VCaP (cell line): ENCODE results near the gene RGS9BP.
"Not testable (repeated sequence)": the region's sequence is repeated elsewhere in the genome, so short reads cannot be mapped to it uniquely, and the experiment has no call there.

Experiments used
- H3K27ac ChIP-seq: fragments of 450-650 bp; 2 replicates; pipeline ENCODE4 v1.5.1; 2017
- TF ChIP-seq, protein P1 (sequence below): fragments of 450-650 bp; conservative IDR thresholded peaks from 2 replicates; pipeline ENCODE4 v1.5.1; 2017; ENCODE audit warnings: mild to moderate bottlenecking, moderate library complexity

RGS9BP gene

DNA sequence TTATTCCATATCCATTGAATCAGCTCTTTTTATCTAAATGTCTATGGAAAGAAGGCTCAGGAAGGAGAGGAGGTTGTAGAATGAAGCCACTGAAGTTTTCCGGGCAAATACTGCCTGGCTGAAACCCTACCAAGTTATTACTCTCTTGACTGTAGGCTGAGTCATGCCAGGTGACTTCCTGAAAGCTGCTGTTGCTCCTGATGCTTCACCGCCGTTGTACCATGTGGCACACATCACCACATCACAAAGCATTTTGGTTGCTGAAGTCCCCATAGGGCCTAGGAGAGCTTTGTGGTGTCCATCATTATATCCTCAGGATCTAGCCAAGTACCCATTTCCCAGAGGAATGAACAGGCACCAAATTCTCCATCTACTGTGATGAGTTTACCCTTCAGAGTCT, 32.8 kb downstream of the RGS9BP start:
- no peak overlapping the region for H3K27ac ChIP-seq
- TF ChIP-seq, protein P1, sequence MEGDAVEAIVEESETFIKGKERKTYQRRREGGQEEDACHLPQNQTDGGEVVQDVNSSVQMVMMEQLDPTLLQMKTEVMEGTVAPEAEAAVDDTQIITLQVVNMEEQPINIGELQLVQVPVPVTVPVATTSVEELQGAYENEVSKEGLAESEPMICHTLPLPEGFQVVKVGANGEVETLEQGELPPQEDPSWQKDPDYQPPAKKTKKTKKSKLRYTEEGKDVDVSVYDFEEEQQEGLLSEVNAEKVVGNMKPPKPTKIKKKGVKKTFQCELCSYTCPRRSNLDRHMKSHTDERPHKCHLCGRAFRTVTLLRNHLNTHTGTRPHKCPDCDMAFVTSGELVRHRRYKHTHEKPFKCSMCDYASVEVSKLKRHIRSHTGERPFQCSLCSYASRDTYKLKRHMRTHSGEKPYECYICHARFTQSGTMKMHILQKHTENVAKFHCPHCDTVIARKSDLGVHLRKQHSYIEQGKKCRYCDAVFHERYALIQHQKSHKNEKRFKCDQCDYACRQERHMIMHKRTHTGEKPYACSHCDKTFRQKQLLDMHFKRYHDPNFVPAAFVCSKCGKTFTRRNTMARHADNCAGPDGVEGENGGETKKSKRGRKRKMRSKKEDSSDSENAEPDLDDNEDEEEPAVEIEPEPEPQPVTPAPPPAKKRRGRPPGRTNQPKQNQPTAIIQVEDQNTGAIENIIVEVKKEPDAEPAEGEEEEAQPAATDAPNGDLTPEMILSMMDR, result no peak

DNA sequence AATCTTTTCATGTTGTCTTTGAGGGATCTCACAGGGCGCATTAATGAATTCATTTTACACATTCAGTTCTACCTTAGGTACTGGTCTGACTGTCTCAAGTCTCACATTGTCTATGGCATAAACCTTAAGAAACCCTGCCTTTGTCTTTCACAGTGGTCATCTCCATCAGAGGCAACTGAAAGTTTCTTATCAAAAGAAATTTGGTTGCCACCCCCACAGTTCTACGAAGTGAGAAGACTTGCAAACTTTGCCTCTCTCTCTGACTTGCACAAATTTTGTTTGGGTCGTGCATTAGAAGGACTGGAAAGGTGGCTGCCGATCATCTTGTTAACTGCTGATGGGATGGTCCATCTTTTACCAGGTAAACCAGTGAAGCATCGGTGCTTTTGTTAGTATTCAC, 33.4 kb downstream of the RGS9BP start:
- H3K27ac ChIP-seq, result no peak overlapping the region
- TF ChIP-seq, protein P1, result no peak

DNA sequence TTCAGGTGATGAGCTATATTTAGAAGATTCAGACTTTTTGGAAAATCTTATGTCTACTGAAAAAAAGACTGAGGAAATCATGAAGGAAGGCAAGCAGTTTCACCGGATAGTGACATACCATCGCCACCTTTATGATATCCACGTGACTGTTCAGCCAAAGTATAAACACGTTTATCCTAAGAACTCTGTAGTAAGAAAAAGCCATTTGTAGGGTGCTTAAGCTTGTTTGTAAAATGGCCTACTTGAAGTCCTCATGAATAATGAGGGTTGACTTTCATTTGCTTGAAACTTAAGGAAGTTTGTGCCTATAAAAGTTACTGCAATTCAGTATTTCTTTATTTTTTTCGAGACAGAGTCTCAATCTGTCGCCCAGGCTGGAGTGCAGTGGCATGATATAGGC, 36.1 kb downstream of the RGS9BP start:
- TF ChIP-seq, protein P1, result no peak
- no peak overlapping the region for H3K27ac ChIP-seq

DNA sequence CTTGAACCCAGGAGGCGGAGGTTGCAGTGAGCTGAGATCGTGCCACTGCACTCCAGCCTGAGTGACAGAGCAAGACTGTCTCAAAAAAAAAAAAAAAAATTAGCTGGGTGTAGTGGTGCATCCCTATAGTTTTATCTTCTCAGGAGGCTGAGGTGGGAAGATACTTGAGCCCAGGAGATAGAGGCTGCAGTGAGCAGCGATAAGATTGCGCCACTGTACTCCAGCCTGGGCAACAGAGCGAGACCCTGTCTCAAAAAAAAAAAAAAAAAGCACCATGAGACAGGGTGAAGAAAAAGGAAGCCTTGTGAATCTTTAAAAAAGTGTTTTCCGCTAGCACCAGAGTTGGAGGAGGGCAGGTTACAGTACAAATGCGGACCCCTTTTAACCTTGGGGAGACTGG, 40.6 kb downstream of the RGS9BP start:
- not testable (repeated sequence) for H3K27ac ChIP-seq

DNA sequence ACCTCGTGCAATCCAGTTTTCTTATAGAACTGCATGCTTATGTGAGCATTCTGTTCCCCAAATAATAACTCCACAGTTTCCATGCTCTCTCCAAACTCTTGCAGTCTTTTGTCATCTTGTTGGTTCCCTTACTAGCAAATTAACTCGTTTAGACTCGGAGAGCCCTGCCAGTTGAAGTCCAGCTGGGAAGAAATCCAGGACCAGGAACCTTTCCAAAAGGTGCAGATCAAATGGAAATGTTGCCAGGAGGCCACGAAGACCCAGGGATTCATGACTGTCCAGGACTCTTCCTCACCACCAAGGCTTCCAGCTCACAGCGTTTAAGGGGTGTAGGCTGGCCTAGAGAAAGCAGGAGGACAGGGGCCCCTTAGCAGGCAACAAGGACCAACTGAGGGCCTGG, 41.8 kb downstream of the RGS9BP start:
- peak overlapping the region; percentile 24 for H3K27ac ChIP-seq
- TF ChIP-seq, protein P1, result no peak

DNA sequence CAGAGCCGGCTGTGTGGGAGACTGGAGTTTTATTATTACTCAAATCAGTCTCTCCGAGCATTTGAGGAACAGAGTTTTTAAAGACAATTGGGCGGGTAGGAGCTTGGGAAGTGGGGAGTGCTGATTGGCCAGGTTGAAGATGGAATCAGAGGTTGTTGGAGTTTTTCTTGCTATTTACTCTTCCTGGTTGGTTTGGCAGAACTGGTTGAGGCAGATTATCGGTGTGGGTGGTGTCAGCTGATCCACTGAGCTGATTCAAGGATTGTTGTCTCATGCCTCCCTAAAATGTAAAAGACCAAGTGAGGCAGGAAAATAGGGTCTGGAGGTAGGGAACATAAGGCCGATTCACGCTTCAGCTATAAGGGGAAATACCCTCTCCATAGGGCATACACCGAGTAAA, 42.6 kb downstream of the RGS9BP start:
- TF ChIP-seq, protein P1, result no peak
- H3K27ac ChIP-seq, result peak overlapping the region; percentile 24

DNA sequence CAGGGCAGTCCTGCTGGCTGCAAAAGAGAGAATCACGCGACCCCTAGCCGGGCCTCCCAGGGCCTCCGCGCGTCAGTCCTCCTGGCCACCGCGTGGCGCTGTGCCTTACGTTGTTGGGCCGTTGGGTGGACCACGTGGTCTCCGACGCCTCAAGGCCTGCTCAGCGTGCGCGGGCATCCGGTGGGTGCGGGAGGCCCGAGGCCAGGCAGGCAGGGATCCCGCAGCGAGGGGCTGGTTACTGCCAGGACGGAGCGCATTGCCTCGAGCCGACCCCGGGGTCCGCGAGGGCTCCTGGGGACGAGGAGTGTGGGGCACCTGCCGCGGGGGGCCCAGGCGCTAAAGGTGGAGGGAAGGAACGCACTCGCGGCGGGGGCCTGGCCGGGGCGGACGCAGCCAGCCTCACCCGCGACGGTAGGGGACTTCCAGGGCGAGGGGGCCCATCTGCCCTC, 44.0 kb downstream of the RGS9BP start, which contains the start of gene TDRD12:
TDRD12 (plus strand) TSS at position 157 of the 449 bp plus-strand sequence. CDS start 306 bp downstream, outside the sequence.
- TF ChIP-seq, protein P1, result peak; percentile 15; the same call in 1 of the 2 replicates
- H3K27ac ChIP-seq, result peak within 1 kb of the TSS; percentile 24

DNA sequence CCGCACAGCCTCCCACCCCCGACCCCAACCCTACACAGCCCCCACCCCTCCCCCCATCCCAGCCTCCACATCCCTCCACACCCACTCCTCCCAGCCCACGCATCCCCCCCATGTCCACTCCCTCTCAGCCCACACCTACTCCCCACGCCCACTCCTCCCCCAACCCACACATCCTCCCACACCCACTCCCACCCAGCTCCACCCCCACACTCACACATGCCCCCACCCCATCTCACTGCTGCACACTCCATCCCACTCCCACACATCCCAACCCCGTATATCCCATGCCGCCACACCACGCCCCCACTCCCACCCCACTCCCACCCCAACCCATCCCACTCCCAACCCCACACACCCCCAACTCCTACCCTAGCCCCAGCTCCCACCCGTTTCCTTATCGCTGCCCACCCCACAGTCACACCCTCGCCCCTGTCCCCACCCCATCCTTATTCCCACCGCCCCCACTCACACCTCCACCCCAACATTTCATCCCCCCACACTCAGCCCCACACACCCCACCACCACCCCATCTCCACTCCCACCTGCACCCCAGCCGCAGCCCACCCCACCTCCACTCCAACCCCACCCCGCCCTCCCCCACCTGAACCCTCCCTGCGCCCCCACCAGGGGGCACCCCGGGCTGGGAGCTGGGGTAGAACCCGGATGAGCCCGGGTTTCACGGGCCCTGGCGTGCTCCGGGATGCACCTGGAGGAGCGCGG, 44.7 kb downstream of the RGS9BP start:
- H3K27ac ChIP-seq, result no peak overlapping the region
- TF ChIP-seq, protein P1, result no peak
